ENCODE results near the gene MMP15.

GRCh38 chr16:58027916-58028455 is 2.4 kb downstream of the MMP15 start:
- TF ChIP-seq POLR2A (IDR thresholded peaks at IDR 0.05), result no peak
- TF ChIP-seq, protein P1, sequence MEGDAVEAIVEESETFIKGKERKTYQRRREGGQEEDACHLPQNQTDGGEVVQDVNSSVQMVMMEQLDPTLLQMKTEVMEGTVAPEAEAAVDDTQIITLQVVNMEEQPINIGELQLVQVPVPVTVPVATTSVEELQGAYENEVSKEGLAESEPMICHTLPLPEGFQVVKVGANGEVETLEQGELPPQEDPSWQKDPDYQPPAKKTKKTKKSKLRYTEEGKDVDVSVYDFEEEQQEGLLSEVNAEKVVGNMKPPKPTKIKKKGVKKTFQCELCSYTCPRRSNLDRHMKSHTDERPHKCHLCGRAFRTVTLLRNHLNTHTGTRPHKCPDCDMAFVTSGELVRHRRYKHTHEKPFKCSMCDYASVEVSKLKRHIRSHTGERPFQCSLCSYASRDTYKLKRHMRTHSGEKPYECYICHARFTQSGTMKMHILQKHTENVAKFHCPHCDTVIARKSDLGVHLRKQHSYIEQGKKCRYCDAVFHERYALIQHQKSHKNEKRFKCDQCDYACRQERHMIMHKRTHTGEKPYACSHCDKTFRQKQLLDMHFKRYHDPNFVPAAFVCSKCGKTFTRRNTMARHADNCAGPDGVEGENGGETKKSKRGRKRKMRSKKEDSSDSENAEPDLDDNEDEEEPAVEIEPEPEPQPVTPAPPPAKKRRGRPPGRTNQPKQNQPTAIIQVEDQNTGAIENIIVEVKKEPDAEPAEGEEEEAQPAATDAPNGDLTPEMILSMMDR (IDR thresholded peaks at IDR 0.05), result no peak

Measured in heart left ventricle (tissue), 13 donors.